GM18867 (cell line): Measurements from ENCODE around the gene BGLAP.

Experiments
- ATAC-seq: cut with Tn5 transposase; IDR thresholded peaks from one replicate; pipeline ENCODE4 v1.9.1; 2021; ENCODE audit warnings: mild to moderate bottlenecking, moderate library complexity; ENCODE audit not compliant: unreplicated experiment

The BGLAP gene

DNA sequence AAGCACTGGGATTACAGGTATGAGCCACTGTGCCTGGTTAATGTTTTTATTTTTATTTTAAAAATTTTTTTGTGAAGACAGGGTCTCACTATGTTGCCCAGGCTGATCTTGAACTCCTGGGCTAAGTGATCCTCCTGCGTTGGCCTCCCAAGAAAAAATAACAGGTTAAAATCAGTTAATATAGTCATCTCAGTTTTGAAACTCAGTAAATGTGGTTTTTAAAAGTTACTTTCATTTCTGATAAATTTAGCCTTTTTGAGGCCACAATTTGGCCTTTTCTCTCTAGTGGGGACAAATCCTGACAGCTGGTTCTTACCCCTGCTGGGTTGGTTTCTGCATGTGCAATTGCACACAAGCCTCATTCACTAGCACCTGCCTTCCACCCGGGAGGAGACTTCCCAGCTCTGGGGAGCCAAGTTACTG is 15.9 kb upstream of the BGLAP start:
- peak; percentile 62 for ATAC-seq

DNA sequence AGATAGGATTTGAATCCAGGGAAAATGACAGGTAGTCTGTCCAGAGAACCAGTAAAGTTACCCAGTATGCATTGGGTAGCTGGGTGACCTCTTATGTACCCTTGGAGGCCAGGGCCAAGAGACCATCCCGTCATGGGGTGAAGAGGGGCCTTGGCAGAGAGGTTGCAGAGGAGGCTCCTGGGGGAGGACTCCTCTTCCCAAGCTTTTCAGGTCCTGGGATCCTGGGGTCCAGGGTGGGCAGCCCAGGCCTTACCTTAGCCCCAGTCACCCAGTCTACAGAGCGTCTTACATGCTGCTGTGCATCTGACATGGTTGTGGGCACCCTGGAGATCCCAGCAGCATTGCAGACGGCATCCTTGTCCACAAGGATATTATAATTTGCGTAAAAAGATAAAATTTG is 15.2 kb upstream of the BGLAP start:
- ATAC-seq = peak; percentile 14

DNA sequence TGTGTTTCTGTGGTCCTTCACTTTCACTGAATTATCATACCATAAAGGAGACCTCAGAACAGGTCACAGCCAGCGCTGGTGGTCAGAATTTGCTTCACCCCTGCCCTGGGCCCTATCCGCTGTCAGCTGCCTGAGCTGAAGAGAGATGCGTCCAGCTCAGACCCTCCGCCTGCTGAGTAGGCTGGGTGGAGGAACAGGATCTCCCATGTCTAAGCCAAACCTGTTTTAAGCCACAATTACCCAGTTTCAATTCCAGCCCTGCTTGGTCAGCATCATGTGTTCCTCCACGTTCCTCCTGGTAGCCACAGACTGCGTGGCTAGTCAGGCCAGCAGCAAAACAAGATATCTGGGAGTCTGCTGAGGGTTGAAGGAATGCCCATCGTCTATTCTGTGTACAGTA is 13.5 kb upstream of the BGLAP start:
- no peak for ATAC-seq

DNA sequence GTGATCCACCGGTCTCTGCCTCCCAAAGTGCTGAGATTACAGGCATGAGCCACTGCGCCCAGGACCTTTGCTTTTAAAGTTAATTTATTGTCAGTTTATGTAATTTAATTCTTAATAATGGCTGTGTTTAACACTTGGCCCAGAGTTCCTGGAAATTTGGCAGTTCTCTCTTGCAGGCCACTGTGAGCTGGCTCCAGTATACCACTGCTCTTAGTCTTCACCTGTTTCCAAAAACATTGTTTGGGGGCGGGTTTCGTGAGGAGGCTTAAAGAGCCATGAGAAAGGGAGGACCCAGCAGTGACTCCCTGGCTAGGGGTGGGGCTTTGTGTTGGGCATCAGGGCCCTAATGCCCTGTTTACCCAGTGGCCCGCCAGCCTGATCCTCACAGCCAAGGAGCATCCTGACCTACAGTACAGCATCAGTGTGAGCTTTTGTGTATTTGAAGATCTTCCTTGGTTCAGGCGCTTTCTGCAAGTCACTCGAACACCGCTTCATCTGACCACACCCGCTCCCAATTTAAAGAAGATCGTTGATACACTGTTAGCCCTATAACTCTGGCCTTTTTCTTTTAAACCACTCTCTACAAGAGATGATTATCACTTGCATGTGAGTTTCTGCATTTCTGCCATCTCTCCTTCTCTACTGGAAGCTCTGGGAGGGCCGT is 12.0 kb upstream of the BGLAP start:
- ATAC-seq = no peak

DNA sequence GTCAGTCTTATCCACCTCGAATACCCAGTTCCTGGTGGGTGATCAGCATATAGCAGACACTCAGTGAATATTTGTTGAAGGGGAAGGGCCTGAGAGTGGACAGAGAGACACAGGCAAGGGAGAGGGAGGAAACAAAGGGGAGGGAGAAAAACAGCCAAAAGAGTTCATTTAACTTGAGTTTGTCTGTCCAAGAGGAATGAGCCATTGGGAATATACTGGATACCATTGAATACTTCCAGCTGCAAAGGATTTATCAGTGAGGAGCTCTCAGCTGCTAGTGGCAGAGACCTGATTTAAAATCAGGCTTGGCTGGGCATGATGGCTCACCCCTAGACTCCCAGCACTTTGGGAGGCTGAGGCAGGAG is 11.5 kb upstream of the BGLAP start:
- ATAC-seq = no peak

DNA sequence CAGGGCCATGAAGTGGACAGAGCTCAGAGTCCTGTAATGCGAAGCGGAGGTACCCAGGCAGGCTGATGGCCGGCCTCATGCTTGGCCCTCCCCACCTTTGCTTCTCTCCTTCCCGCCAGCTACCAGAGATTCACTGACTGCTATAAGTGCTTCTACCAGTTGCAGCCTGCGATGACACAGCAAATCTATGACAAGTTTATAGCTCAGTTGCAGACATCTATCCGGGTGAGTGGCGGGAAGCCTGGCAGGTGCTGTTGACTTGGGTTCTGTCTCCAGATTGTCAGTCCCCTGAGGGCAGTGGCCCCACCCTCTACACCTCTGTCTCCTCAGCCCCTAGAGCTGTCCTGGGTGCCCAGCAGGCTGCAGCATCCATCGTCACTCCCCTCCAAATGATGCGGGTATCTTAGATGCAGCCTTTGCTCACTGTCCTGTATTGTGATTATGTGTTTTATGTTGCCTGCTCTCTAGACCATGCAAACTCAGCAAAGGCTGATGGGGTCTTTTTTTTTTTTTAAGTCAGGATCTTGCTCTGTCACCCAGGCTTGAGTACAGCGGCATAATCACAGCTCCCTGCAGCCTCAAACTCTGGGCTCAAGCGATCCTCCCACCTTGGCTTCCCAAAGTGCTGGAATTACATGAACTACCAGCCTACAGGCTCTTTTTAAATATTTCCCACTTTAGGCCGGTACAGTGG is 9.6 kb upstream of the BGLAP start:
- ATAC-seq = no peak

DNA sequence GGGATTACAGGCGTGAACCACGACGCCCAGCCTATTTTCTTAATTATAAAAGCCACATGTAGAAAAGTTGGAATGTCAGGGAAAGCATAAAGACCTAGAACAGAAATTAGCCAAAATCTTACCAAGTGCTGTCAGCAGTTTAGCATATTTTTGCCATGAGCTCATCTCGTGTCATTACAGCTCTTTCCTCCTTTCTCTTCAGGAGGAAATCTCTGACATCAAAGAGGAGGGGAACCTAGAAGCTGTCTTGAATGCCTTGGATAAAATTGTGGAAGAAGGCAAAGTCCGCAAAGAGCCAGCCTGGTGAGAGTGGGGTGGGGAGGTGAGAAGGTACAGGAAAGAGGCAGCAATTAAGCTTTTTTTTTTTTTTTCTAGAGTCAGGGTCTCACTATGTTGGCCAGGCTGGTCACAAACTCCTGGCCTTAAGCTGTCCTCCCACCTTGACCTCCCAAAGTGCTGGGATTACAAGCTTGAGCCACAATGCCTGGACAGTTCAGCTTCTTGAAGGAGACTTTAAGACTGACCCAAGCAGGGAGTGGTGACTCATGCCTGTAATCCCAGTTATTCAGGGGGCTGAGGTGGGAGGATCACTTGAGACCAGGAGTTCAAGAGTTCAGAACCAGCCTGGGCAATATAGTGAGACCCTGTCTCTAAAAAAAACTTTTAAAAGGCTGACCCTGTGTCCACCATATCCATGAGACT is 8.4 kb upstream of the BGLAP start:
- ATAC-seq = no peak

DNA sequence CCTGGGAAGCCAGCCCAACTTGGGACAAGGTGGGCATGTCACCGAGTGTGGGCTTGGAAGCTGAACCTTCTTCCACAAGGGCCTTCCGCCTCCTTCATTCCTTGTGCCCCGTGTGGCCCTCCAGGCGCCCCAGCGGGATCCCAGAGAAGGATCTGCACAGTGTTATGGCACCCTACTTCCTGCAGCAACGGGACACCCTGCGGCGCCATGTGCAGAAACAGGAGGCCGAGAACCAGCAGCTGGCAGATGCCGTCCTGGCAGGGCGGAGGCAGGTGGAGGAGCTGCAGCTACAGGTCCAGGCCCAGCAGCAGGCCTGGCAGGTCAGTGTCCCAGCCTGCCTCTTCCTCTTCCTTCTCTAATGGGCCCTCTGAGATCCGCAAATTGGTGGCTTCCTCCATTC is 5.8 kb upstream of the BGLAP start:
- no peak for ATAC-seq

DNA sequence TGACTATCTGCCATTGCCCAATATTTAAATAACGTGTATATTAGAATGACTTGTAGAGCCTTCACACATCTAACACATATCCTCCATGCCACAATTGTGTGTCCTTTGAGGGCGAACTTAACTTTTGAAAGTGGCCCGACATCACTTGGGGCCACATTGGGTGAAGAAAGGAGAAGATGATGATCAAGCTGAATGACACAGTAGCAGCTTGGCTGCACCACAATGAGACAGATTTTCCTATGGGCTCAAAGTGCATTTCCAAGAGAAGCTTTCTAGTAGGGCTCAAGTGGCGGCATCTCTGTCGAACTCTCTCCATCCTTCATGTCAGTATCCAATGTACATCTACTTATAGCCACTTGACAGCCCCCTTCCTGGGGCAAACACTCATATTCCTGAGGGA is 3.7 kb upstream of the BGLAP start:
- no peak for ATAC-seq

DNA sequence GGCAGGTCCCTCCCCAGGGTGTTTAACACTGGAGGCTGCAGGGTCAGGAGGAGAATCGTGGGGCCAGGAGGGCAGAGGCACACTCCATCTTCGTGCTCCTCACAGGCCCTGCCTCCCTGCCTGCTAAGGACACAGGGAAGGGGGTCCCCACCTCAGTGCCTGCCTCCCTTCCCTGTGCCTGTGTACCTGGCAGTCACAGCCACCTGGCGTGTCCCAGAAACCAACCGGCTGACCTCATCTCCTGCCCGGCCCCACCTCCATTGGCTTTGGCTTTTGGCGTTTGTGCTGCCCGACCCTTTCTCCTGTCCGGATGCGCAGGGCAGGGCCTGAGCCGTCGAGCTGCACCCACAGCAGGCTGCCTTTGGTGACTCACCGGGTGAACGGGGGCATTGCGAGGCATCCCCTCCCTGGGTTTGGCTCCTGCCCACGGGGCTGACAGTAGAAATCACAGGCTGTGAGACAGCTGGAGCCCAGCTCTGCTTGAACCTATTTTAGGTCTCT is 623 bp upstream of the BGLAP start:
- no peak for ATAC-seq

DNA sequence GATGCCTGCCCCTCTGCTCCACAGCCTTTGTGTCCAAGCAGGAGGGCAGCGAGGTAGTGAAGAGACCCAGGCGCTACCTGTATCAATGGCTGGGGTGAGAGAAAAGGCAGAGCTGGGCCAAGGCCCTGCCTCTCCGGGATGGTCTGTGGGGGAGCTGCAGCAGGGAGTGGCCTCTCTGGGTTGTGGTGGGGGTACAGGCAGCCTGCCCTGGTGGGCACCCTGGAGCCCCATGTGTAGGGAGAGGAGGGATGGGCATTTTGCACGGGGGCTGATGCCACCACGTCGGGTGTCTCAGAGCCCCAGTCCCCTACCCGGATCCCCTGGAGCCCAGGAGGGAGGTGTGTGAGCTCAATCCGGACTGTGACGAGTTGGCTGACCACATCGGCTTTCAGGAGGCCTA is 754 bp downstream of the BGLAP start:
- no peak for ATAC-seq

DNA sequence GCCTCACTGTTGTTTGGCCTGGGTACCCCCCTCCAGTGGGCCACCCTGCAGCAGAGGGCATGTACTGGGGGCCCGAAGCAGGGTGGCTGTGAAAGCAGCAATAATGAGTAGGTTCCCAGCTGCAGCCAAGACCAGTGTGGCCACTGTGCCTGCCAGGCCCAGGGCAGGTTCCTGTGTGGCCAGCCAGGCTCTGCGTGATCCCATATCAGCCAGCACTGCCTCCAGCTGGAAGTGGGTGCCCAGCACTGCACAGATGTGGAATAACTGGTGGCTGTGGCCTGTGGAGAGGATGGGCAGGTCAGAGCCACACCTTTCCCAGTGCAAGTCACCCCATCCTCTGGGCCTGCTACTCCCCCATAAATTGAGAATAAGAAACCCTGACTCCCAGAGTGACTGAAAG is 2.1 kb downstream of the BGLAP start:
- ATAC-seq = no peak

DNA sequence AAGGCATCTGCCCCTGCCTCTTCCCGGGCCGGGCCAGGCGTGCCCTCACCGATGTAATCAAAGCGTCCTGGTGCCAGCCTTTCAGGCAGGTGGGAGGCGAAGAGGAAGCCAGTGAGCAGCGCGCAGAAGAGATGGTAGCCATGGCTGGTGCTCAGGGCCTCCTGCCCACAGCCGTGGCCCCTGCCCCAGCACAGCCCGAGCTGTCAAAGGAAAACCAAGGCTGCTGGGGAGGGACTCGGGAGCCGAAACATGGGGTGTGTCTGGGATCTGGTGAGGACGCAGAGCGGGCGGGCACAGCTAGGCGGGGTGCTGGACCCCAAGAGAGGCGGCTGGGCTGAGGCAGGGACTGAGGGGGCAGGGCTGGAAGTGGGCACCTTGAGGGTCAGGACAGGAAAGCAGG is 2.7 kb downstream of the BGLAP start:
- no peak for ATAC-seq

DNA sequence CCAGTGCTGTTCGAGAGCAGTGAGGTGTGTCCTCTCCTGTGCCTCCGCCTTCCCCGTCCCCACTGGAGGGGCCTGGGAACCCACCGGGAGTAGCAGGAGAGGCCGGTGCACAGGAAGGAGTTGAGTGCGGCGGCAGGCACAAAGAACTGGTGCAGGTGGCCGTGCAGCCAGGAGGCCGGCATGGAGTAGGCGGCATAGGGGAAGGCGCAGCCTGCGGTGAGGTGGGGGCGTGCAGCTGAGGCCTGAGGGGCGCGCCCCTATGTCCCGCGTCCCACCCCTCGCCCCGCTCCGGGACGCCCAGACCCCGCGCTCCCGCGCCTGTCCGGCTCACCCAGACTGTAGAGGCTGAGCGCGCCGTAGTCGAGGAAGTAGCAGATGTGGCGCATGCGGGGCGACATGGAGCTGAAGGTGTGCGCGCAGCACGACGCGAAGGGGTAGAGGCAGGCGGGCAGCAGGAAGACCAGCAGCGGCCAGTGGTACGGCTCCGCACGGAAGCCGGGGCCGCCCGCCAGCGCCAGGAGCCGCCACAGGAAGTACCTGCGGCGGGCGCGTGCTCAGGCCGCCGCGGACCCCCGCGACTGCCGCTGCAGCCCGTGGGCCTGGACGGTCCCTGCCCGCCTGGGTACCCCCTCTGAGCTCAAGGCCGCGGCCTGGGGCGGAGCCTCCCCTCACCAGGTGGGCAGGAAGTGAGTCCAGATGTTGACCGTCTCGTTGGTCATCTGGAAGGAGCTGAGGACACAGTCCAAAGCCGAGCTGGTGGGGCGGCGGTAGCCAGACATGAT is 3.7 kb downstream of the BGLAP start:
- no peak for ATAC-seq

DNA sequence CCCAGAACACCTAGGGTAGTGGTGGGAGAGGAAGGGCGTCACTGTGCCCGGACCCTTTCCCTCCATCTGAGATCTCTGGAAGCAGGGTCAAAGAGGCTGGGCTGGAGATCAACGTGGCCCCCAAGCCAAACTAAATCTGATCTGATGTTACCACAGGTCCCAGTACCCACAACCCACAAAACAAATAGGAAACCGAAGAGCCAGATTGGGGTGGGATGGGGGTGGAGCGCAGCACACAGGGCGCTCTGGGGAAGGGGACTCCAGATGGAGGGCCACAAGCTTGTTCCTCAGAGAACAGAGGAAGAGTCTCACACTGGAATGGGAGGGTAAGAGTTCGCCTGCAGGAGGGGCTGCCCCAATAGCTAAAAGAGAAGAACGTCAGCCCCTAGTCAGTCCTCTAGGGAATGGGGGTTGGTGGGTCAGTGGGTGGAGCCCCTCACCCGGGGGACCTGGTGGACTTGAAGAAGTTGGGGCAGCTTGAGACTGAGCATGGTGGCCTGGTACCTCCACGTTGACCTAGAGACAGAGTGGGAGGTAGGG is 4.3 kb downstream of the BGLAP start:
- ATAC-seq = no peak

DNA sequence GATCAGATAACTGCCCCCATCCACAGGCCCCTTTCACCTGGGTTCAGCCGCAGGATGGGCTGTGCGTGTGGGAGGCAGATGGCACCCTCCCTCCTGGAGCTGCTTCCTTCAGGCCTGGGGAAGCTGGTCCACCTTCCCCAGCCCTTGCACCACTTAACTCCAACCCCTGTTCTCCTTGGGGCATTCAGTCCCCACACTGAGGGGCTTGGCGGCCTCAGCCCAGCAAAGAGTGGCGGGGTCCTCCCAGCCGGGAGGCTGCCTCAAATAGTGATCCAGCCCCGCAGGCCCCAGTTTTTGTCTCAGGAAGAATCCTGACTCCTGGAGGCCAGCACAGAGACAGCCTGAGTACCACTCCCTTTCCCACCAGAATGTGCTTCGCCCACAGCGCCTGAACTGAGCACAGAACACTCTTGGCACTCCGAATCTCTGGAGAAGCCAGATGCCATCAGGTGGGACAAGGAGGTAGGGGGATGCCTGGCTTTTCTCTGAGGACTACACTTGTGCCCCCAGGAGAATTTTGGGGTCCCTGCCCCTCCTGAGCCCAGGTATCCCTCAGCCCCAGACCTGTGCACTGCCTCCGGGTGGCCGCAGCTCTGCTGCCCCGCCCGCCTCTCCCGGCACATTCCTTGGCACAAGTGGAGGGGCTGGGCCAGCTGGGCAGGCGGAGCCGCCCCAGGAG is 4.9 kb downstream of the BGLAP start:
- no peak for ATAC-seq

DNA sequence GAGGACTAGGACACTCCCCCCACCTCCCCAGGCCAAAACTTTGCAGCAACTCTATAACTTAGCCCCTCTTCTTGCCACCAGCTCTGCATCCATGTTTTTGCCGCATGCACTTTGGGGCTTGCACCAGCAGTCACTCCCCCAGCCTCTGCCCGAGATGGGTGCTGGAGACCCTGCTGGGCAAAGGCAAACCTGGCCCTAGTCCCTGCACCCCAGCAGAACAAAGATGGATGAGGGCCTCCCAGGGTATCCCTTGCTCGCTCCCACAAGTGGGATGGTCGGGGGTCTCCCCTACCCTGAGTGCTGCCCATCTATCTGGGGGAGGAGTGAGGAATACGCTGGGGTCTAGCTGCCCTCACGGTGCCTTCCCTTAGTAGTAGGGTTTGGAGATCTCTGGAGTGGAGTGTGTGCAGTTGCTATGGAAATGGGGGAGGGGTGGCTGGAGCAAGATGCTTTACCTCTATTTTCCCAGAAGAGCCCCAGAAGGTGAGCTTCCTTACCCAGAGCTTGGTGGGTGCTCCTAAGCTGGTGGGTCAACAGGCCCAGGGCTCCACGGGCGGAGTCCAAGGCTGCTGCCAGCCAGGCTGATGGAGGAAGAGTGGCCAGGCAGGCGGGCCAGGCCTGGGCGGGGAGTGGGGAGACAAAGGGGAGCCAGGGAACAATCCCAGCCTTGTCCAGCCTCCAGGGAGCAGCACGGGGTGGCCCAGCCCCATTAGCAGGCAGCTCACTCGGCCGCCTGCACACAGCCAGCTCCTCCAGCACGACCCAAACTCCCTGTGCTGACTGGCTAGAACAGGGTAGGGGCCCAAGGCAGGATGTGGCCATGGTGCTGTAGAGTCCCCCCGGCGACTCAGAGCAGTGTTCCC is 5.7 kb downstream of the BGLAP start, which contains the start of gene PAQR6:
TSS of gene PAQR6 (minus strand) at position 597 of the 863 bp plus-strand sequence. CDS start 1,325 bp downstream, outside the sequence.
- ATAC-seq = no peak

DNA sequence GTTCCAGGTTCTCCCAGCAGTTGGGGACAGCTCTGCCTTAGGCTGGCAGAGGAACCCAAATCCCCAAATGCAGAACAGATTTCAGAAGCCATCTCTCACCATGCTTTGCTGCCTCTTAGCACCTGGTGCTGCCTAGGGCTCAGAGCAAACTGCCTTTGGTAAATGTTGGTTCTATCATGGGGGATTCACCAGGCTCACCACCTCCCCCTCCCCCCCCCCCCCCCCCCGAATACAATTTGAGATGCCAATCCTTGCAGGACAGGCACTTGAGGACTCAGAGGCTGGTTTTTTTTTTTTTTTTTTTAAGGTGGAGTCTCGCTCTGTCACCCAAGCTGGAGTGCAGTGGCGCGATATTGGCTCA is 6.3 kb downstream of the BGLAP start:
- no peak for ATAC-seq

DNA sequence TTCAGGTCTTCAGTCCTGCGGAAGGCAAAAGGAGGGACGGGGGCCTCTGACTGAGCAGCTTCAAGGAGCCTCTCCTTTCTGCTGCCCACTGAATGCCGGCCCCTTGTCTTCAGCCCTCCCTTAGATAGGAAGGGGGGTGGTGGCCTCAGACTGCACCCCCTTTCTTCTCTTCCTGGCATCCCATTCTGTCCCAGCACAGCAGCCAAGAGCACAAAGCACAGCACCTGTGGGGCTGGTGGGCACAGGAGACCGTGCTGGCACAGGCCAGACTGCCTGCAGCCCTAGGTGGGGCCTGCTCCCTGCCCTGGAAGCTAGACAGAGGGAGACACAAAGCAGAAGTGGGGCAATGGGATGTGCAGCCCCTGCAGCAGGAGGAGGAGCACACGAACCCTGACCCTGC is 7.6 kb downstream of the BGLAP start:
- ATAC-seq = no peak

DNA sequence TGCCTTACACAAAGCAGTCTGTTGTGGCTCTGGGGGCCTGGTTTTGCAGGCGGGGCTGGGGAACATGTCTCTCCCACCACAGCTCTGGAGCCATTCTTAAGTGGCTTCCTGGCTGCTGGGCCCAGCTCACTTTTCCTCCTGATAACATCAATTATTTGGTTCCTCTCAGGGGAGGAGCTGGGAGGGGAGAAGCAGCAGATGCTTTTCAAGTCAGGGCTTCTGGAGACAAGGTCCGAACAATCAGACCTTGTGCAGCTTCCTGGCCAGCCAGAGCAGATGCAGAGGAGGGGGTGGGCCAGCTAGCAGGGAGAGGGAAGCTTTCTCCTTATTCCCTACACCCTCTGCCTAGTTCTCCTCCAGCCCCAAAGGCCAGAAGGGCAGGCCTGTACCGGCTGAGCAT is 9.5 kb downstream of the BGLAP start:
- no peak for ATAC-seq
